Astrocyte (in vitro differentiated cells and primary cell): ENCODE measurements around the gene MASP1. TPM values are rescaled to one million over a fixed set of nuclear protein-coding genes. Genes with fewer than 3 reads are reported as not detected.

Source experiments
- DNase-seq: peaks from one replicate; pipeline ENCODE4 v3.0.0-alpha.2; 2010; ENCODE audit warnings: low read depth
- FAIRE-seq: peaks from 2 replicates; lab custom pipeline; 2011; peaks lifted over from hg19 to GRCh38; lab: Jason Lieb, UNC
- H2AFZ ChIP-seq: 2 replicates; pipeline ENCODE4 v1.6.0; 2012; ENCODE audit warnings: low read depth, low read length, inconsistent platforms
- H3K27ac ChIP-seq: 2 replicates; pipeline ENCODE4 v1.5.1; 2011; ENCODE audit warnings: low read depth, low read length, inconsistent platforms
- H3K27me3 ChIP-seq: 2 replicates; pipeline ENCODE4 v1.6.0; 2011; ENCODE audit warnings: low read length, inconsistent platforms; ENCODE audit not compliant: insufficient read depth
- H3K36me3 ChIP-seq: 2 replicates; pipeline ENCODE4 v1.5.1; 2011; ENCODE audit warnings: low read length, inconsistent platforms; ENCODE audit not compliant: insufficient read depth
- H3K4me1 ChIP-seq: 2 replicates; pipeline ENCODE4 v1.5.1; 2011; ENCODE audit warnings: low read length, inconsistent platforms; ENCODE audit not compliant: insufficient read depth
- H3K4me2 ChIP-seq: 2 replicates; pipeline ENCODE4 v1.6.0; 2012; ENCODE audit warnings: low read length, inconsistent platforms
- H3K4me3 ChIP-seq: 2 replicates; pipeline ENCODE4 v1.5.1; 2011; ENCODE audit warnings: low read depth, mild to moderate bottlenecking, low read length, inconsistent platforms; ENCODE audit not compliant: insufficient read depth
- H3K79me2 ChIP-seq: 2 replicates; pipeline ENCODE4 v1.6.0; 2012; ENCODE audit warnings: mild to moderate bottlenecking, low read length, inconsistent platforms; ENCODE audit not compliant: insufficient read depth
- H3K9ac ChIP-seq: 2 replicates; pipeline ENCODE4 v1.6.0; 2012; ENCODE audit warnings: mild to moderate bottlenecking, low read length, inconsistent platforms
- H3K9me3 ChIP-seq: 2 replicates; pipeline ENCODE4 v1.5.1; 2012; ENCODE audit warnings: low read depth, mild to moderate bottlenecking, low read length, inconsistent platforms; ENCODE audit not compliant: insufficient read depth
- H4K20me1 ChIP-seq: 2 replicates; pipeline ENCODE4 v1.6.0; 2012; ENCODE audit warnings: low read length, inconsistent platforms; ENCODE audit not compliant: insufficient read depth
- H3K27ac Mint-ChIP-seq: one replicate; pipeline ENCODE4 v1.8.0; 2021; ENCODE audit warnings: mild to moderate bottlenecking, mixed read lengths; ENCODE audit not compliant: unreplicated experiment
- H3K27me3 Mint-ChIP-seq: one replicate; pipeline ENCODE4 v1.8.0; 2021; ENCODE audit warnings: low read depth, mixed read lengths; ENCODE audit not compliant: unreplicated experiment
- H3K36me3 Mint-ChIP-seq: one replicate; pipeline ENCODE4 v1.8.0; 2021; ENCODE audit warnings: low read depth, mixed read lengths; ENCODE audit not compliant: unreplicated experiment
- H3K4me1 Mint-ChIP-seq: one replicate; pipeline ENCODE4 v1.8.0; 2021; ENCODE audit warnings: low read depth, mixed read lengths; ENCODE audit not compliant: unreplicated experiment
- H3K4me3 Mint-ChIP-seq: one replicate; pipeline ENCODE4 v1.8.0; 2021; ENCODE audit warnings: mild to moderate bottlenecking, moderate library complexity, mixed read lengths; ENCODE audit not compliant: unreplicated experiment
- H3K9me3 Mint-ChIP-seq: one replicate; pipeline ENCODE4 v1.8.0; 2021; ENCODE audit warnings: mild to moderate bottlenecking, mixed read lengths; ENCODE audit not compliant: unreplicated experiment
- CTCF ChIP-seq: IDR thresholded peaks from 2 replicates; pipeline ENCODE4 v1.5.1; 2011; ENCODE audit warnings: low read depth, mild to moderate bottlenecking, inconsistent platforms, low read length, moderate library complexity; ENCODE audit not compliant: insufficient read depth
- EZH2 ChIP-seq: IDR thresholded peaks from 2 replicates; pipeline ENCODE4 v1.6.1; 2012; ENCODE audit warnings: mild to moderate bottlenecking, low read length, inconsistent platforms; ENCODE audit not compliant: insufficient read depth
- total RNA-seq: library from RNA; stranded (reverse); gene quantifications from 2 replicates; pipeline ENCODE4 v1.2.1, GENCODE V29; 2021

Gene MASP1
- total RNA-seq, 1 donor from 2014 or later = 0.79 TPM

- Histone ChIP-seq H2AFZ (no peak overlapping the region), H4K20me1 (no peaks in the 10 kb centered on the region), H3K79me2 (no peaks in the 10 kb centered on the region), H3K4me3 (no peak overlapping the region), H3K4me1 (peaks cover 19% of the 10 kb centered on the region), H3K4me2 (no peak overlapping the region), H3K27ac (no peak overlapping the region), H3K9ac (no peak overlapping the region), H3K36me3 (no peaks in the 10 kb centered on the region), H3K9me3 (peaks cover 6% of the 10 kb centered on the region), H3K27me3 (peaks cover 6% of the 10 kb centered on the region)
- H3K27ac Mint-ChIP-seq = no peak overlapping the region
- TF ChIP-seq EZH2 (no peak), CTCF (no peak)
- no peaks in the 10 kb centered on the region for H3K36me3 Mint-ChIP-seq
- FAIRE-seq (peak; percentile 37), DNase-seq (peak; percentile 79)
- H3K4me1 Mint-ChIP-seq = peaks cover 9% of the 10 kb centered on the region
- peaks cover 9% of the 10 kb centered on the region for H3K9me3 Mint-ChIP-seq
- no peak overlapping the region for H3K4me3 Mint-ChIP-seq
- H3K27me3 Mint-ChIP-seq = peaks cover 5% of the 10 kb centered on the region
Observed at GRCh38 chr3:187211532-187212195, 79.9 kb downstream of the MASP1 start.

- TF ChIP-seq CTCF = no peak
- TF ChIP-seq EZH2 = no peak
- H3K36me3 ChIP-seq = no peaks in the 10 kb centered on the region
- no peak overlapping the region for H3K27ac Mint-ChIP-seq
- H3K4me3 Mint-ChIP-seq = no peak overlapping the region
- H3K9ac ChIP-seq = no peak overlapping the region
- no peak overlapping the region for H3K4me3 ChIP-seq
- H3K9me3 ChIP-seq = peaks cover 9% of the 10 kb centered on the region
- peak; percentile 91 for DNase-seq
- peaks cover 9% of the 10 kb centered on the region for H3K4me1 Mint-ChIP-seq
- no peaks in the 10 kb centered on the region for H3K36me3 Mint-ChIP-seq
- no peak overlapping the region for H3K27ac ChIP-seq
- H2AFZ ChIP-seq = no peak overlapping the region
- H4K20me1 ChIP-seq = no peaks in the 10 kb centered on the region
- H3K4me2 ChIP-seq = peak overlapping the region; percentile 14
- H3K79me2 ChIP-seq = no peaks in the 10 kb centered on the region
- peak; percentile 87 for FAIRE-seq
- peaks cover 1% of the 10 kb centered on the region for H3K27me3 ChIP-seq
- peaks cover 14% of the 10 kb centered on the region for H3K9me3 Mint-ChIP-seq
- H3K4me1 ChIP-seq = peaks cover 19% of the 10 kb centered on the region
- peaks cover 5% of the 10 kb centered on the region for H3K27me3 Mint-ChIP-seq
Observed at GRCh38 chr3:187210545-187211327, 80.8 kb downstream of the MASP1 start.
